K562 (cell line): Measurements from ENCODE around the gene RBSN.
"Not testable (repeated sequence)": the region's sequence is repeated elsewhere in the genome, so short reads cannot be mapped to it uniquely, and the experiment has no call there.

Experiments used
- HDAC1 ChIP-seq, 2 experiments: fragments of 450-650 bp; IDR thresholded peaks; 2 replicates each; pipeline ENCODE4 v1.6.1; 2016 to 2017; ENCODE audit warnings: inconsistent platforms in 1 of 2, mild to moderate bottlenecking in 1 of 2, moderate library complexity in 1 of 2
- PHTF2 ChIP-seq: fragments of 250-450 bp; sonication (Bioruptor Pico); IDR thresholded peaks from 2 replicates; pipeline ENCODE4 v1.5.0; 2021; ENCODE audit warnings: mild to moderate bottlenecking
- TEAD4 ChIP-seq, 2 experiments: sonication (generic) in 1 of 2; formaldehyde crosslinking in 1 of 2; IDR thresholded peaks; 2 replicates each; pipeline versions ENCODE4 v1.6.1 to v1.8.0; 2012 to 2022; ENCODE audit warnings: borderline replicate concordance in 1 of 2, inconsistent platforms in 1 of 2, low read length in 1 of 2, mild to moderate bottlenecking in 1 of 2, missing genetic modification reagents in 1 of 2
- ZBTB33 ChIP-seq: sonication (generic); formaldehyde crosslinking; IDR thresholded peaks from 2 replicates; pipeline ENCODE4 v1.8.1; 2023; ENCODE audit warnings: mild to moderate bottlenecking, missing genetic modification reagents
- ZNF324 ChIP-seq: fragments of 250-450 bp; sonication (Bioruptor Pico); IDR thresholded peaks from 2 replicates; pipeline ENCODE4 v1.4.0; 2020; ENCODE audit warnings: mild to moderate bottlenecking

- not testable (repeated sequence) for TF ChIP-seq PHTF2 (CRISPR knock-in tag); TEAD4 (IDR thresholded peaks at IDR 0.05; ENCODE audit: low read length); TEAD4 (CRISPR knock-in tag; IDR thresholded peaks at IDR 0.05; ENCODE audit: borderline replicate concordance); HDAC1 (IDR thresholded peaks at IDR 0.05); ZBTB33 (CRISPR knock-in tag); ZNF324 (CRISPR knock-in tag)
Observed at GRCh38 chr3:15134968-15135367, 36.0 kb upstream of the RBSN start.
